ENCODE results near the gene OR52L1.

Gene OR52L1

GRCh38 chr11:5940748-5941147, 46.0 kb downstream of the OR52L1 start:
- DNase-seq (ENCODE audit: low spot score) = no peak

DNA sequence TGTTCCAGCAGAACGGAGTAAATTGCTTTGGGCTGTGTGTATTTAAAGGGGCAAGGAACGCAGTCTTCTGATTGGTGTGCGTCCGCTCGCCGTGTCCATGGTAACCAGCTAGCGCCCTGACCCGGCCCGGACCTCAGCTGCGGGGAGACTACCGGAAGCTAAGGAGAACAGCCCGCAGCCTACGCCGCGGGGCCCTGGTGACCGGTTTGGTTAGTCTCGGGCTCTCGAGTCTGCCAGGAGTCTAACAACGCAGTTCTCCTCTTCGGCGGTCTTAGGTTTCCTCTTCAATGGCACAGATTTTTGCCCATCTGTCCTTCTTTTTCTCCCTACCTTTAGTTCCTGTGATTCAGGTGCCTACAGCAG, 48.2 kb downstream of the OR52L1 start:
- DNase-seq (ENCODE audit: low spot score) = no peak

GRCh38 chr11:5937868-5938602, 48.8 kb downstream of the OR52L1 start:
- no peak for DNase-seq (ENCODE audit: low spot score)

Small RNA genes lying within 50 kb of the gene (small RNA-seq; reads per million reads assigned to genes)
- gene RNA5SP329 = 0 reads per million in 2 experiments

All from SK-N-DZ (cell line).